ENCODE measurements around the gene KIF26B.

KIF26B gene

GRCh38 chr1:245577191-245578157 is 422.7 kb downstream of the KIF26B start:
- DNase-seq (ENCODE audit: insufficient read length, low spot score) (no peak), FAIRE-seq (no peak)
- TF ChIP-seq CTCF (IDR thresholded peaks at IDR 0.05; ENCODE audit: insufficient read depth, missing control alignments): no peak

GRCh38 chr1:245578308-245578707 is 423.5 kb downstream of the KIF26B start:
- DNase-seq (ENCODE audit: insufficient read length, low spot score) (no peak), FAIRE-seq (no peak)
- TF ChIP-seq CTCF (IDR thresholded peaks at IDR 0.05; ENCODE audit: insufficient read depth, missing control alignments): no peak

GRCh38 chr1:245578771-245579170 is 424.0 kb downstream of the KIF26B start:
- TF ChIP-seq CTCF (IDR thresholded peaks at IDR 0.05; ENCODE audit: insufficient read depth, missing control alignments): no peak
- DNase-seq (ENCODE audit: insufficient read length, low spot score) (no peak), FAIRE-seq (no peak)

GRCh38 chr1:245579881-245580280 is 425.1 kb downstream of the KIF26B start:
- no peak for TF ChIP-seq CTCF (IDR thresholded peaks at IDR 0.05; ENCODE audit: insufficient read depth, missing control alignments)
- no peak for FAIRE-seq
- no peak for DNase-seq (ENCODE audit: insufficient read length, low spot score)

GRCh38 chr1:245580651-245581050 is 425.9 kb downstream of the KIF26B start:
- FAIRE-seq (no peak), DNase-seq (ENCODE audit: insufficient read length, low spot score) (no peak)
- TF ChIP-seq CTCF (IDR thresholded peaks at IDR 0.05; ENCODE audit: insufficient read depth, missing control alignments): no peak

- TF ChIP-seq CTCF (IDR thresholded peaks at IDR 0.05; ENCODE audit: insufficient read depth, missing control alignments): no peak
- no peak for FAIRE-seq
- DNase-seq (ENCODE audit: insufficient read length, low spot score): no peak
Measured at GRCh38 chr1:245582026-245582425, 427.2 kb downstream of the KIF26B start.

- no peak for TF ChIP-seq CTCF (IDR thresholded peaks at IDR 0.05; ENCODE audit: insufficient read depth, missing control alignments)
- FAIRE-seq: no peak
Measured at GRCh38 chr1:245583081-245583480, 428.3 kb downstream of the KIF26B start.

More at GRCh38 chr1:245583081-245583480, 428.3 kb downstream of the KIF26B start:
- no peak for DNase-seq (ENCODE audit: insufficient read length, low spot score)
